Measurements from ENCODE around the gene CNGB1. TPM values are rescaled to one million over a fixed set of nuclear protein-coding genes. Genes with fewer than 3 reads are reported as not detected.

Gene CNGB1
- not detected in 2 replicates for total RNA-seq (2022)
- Bru-seq, nascent RNA = percentile 8 among the genes with signal in this experiment
- percentile 4 among the genes with signal in this experiment for BruChase-seq, experiment 1, labeled RNA remaining after a 2-hour chase
- percentile 5 among the genes with signal in this experiment for BruChase-seq, experiment 2, labeled RNA remaining after a 6-hour chase
- long read RNA-seq = 0 reads

DNA sequence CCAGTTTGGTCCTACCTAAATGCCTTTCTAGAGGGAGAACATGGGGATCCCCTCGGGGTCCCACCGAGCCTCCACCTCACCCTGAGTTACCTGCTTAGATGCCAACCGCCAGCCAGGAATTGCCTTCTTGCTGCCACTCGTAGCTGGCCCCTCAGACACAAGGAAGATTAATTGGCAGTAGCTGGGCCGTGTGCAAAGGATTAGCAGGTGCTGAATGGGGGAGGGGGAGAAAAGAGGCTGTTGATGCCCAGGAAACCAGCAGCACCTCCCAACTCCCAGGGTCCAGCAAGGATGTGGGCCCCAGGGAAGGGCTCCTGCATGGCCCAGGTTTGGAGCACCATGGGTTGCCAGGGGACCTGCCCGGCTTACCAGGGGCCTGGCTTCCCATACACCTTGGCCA lies at the start of gene CNGB1:
Gene CNGB1, minus strand, starts transcription at position 159 of the 400 bp plus-strand sequence. CDS start 3,842 bp downstream, outside the sequence.
- H3K27ac Mint-ChIP-seq (ENCODE audit: unreplicated experiment) = no peak within 1 kb of the TSS
- no peak within 1 kb of the TSS for H3K4me3 Mint-ChIP-seq (ENCODE audit: unreplicated experiment)
- POLR2A ChIA-PET = no interaction called here
- Histone ChIP-seq H3K4me3 (ENCODE audit: low read depth, low read length) (no peak within 1 kb of the TSS), H3K27me3 (replicated peaks; ENCODE audit: control insufficient read depth, insufficient read depth, low read length) (no peaks in the 10 kb centered on the region), H3K4me1 (no peaks in the 10 kb centered on the region), H3K9me3 (no peaks in the 10 kb centered on the region), H3K36me3 (ENCODE audit: control insufficient read depth, insufficient read depth, low read length) (no peaks in the 10 kb centered on the region)
- intact Hi-C loops (cut with micrococcal nuclease; ENCODE audit: unreplicated experiment) = no loop called here
- CTCF ChIA-PET = no interaction called here
- H3K36me3 Mint-ChIP-seq (ENCODE audit: insufficient read depth, unreplicated experiment) = no peaks in the 10 kb centered on the region
- no peaks in the 10 kb centered on the region for H3K9me3 Mint-ChIP-seq (ENCODE audit: unreplicated experiment)
- TF ChIP-seq, protein P1, sequence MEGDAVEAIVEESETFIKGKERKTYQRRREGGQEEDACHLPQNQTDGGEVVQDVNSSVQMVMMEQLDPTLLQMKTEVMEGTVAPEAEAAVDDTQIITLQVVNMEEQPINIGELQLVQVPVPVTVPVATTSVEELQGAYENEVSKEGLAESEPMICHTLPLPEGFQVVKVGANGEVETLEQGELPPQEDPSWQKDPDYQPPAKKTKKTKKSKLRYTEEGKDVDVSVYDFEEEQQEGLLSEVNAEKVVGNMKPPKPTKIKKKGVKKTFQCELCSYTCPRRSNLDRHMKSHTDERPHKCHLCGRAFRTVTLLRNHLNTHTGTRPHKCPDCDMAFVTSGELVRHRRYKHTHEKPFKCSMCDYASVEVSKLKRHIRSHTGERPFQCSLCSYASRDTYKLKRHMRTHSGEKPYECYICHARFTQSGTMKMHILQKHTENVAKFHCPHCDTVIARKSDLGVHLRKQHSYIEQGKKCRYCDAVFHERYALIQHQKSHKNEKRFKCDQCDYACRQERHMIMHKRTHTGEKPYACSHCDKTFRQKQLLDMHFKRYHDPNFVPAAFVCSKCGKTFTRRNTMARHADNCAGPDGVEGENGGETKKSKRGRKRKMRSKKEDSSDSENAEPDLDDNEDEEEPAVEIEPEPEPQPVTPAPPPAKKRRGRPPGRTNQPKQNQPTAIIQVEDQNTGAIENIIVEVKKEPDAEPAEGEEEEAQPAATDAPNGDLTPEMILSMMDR (IDR thresholded peaks at IDR 0.05; ENCODE audit: insufficient read depth in 1 of 2, low read depth in 1 of 2, low read length in 1 of 2, severe bottlenecking in 1 of 2, unreplicated experiment in 1 of 2) = no peak
- DNase-seq = no peak
- H3K4me1 Mint-ChIP-seq (ENCODE audit: low read depth, unreplicated experiment) = no peaks in the 10 kb centered on the region
- no peaks in the 10 kb centered on the region for H3K27me3 Mint-ChIP-seq (ENCODE audit: insufficient read depth, unreplicated experiment)
- BruUV-seq (replicated peaks) = no TSS peak

DNA sequence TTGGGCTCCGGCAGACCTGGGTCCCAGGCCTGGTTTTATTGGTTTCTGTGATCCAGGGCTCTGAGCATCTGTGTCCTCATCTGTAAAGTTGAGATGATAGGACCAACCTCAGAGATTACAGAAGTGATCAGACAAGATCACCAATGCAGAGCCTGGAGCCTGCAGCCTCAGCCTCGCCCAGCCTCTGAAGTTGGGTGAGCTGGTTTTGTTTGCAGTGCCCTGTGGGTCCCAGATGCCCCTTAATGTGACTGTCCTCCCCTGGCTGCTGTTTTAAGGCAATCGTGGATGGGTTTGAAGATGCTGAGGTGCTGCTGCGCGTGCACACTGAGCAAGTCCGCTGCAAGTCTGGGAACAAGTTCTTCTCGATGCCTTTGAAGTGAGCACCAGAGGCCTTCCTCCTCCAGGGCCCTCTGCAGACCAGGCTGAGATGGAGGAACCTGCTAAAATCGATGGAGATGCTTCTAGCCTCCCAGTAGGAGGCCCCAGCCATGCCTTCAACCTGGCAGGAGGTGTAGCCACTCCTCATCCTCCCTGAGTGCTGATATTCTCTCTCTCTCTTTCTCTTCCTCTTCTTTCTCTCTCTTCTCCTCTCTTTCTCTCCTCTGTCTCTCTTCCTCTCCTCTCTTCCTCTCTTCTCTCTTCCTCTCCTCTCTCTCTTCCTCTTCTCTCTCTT lies 49.1 kb upstream of the CNGB1 start:
- Mint-ChIP-seq H3K4me1 (ENCODE audit: low read depth, unreplicated experiment) (peaks cover 7% of the 10 kb centered on the region), H3K4me3 (ENCODE audit: unreplicated experiment) (no peak overlapping the region), H3K27ac (ENCODE audit: unreplicated experiment) (no peak overlapping the region), H3K27me3 (ENCODE audit: insufficient read depth, unreplicated experiment) (no peaks in the 10 kb centered on the region), H3K9me3 (ENCODE audit: unreplicated experiment) (no peaks in the 10 kb centered on the region), H3K36me3 (ENCODE audit: insufficient read depth, unreplicated experiment) (peaks cover 7% of the 10 kb centered on the region)
- Histone ChIP-seq H3K4me3 (ENCODE audit: low read depth, low read length) (no peak overlapping the region), H3K9me3 (no peaks in the 10 kb centered on the region), H3K27me3 (replicated peaks; ENCODE audit: control insufficient read depth, insufficient read depth, low read length) (no peaks in the 10 kb centered on the region), H3K4me1 (peaks cover 21% of the 10 kb centered on the region), H3K36me3 (ENCODE audit: control insufficient read depth, insufficient read depth, low read length) (no peaks in the 10 kb centered on the region)
- TF ChIP-seq, protein P1 (IDR thresholded peaks at IDR 0.05; ENCODE audit: insufficient read depth in 1 of 2, low read depth in 1 of 2, low read length in 1 of 2, severe bottlenecking in 1 of 2, unreplicated experiment in 1 of 2) = no peak
- CTCF ChIA-PET = interaction anchor here (1.2 to 1.9 kb wide), 2 partner anchors 102 to 109 kb away, joined by 3 to 5 read pairs; partner anchors contain the start of gene CFAP20
- BruUV-seq (replicated peaks) = no TSS peak
- intact Hi-C loops (cut with micrococcal nuclease; ENCODE audit: unreplicated experiment) = loop anchor here (1.0 to 10.0 kb wide), 4 partner anchors 19 to 735 kb away; partner anchors contain the start of gene USB1
- POLR2A ChIA-PET = no interaction called here
- no peak for DNase-seq

DNA sequence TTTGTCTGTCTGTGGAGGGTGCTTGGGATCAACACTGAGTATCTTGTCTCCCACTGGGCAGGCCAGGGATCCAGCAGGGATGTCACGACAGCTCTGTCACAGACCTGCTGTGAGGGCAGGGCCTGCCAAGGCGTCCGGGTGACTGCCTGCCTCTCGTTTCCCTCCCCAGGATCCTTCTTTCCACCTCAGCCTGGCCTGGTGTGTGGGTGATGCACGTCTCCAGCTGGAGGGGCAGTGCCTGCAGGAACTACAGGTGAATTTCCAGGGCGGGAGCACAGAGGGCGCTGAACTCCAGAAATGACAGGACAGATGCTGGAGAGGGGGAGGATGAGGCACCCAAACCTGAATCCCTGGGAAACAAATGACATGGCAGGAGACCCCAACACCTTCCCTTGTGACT lies 47.9 kb upstream of the CNGB1 start:
- intact Hi-C loops (cut with micrococcal nuclease; ENCODE audit: unreplicated experiment) = no loop called here
- Histone ChIP-seq H3K4me1 (peaks cover 14% of the 10 kb centered on the region), H3K9me3 (no peaks in the 10 kb centered on the region), H3K27me3 (replicated peaks; ENCODE audit: control insufficient read depth, insufficient read depth, low read length) (no peaks in the 10 kb centered on the region), H3K36me3 (ENCODE audit: control insufficient read depth, insufficient read depth, low read length) (no peaks in the 10 kb centered on the region), H3K4me3 (ENCODE audit: low read depth, low read length) (no peak overlapping the region)
- no TSS peak for BruUV-seq (replicated peaks)
- H3K4me3 Mint-ChIP-seq (ENCODE audit: unreplicated experiment) = no peak overlapping the region
- ChIA-PET CTCF (interaction anchor here (0.7 to 1.9 kb wide), 3 partner anchors 47 to 110 kb away, joined by 3 to 5 read pairs (median 3); partner anchors contain the start of gene CFAP20), POLR2A (no interaction called here)
- DNase-seq = no peak
- H3K4me1 Mint-ChIP-seq (ENCODE audit: low read depth, unreplicated experiment) = peaks cover 7% of the 10 kb centered on the region
- H3K9me3 Mint-ChIP-seq (ENCODE audit: unreplicated experiment) = no peaks in the 10 kb centered on the region
- H3K36me3 Mint-ChIP-seq (ENCODE audit: insufficient read depth, unreplicated experiment) = no peaks in the 10 kb centered on the region
- H3K27me3 Mint-ChIP-seq (ENCODE audit: insufficient read depth, unreplicated experiment) = no peaks in the 10 kb centered on the region
- H3K27ac Mint-ChIP-seq (ENCODE audit: unreplicated experiment) = no peak overlapping the region
- TF ChIP-seq, protein P1 (IDR thresholded peaks at IDR 0.05; ENCODE audit: insufficient read depth in 1 of 2, low read depth in 1 of 2, low read length in 1 of 2, severe bottlenecking in 1 of 2, unreplicated experiment in 1 of 2) = peak in 1 of 2 experiments; percentile 20

All from Caco-2 (cell line).